A549 (cell line): ENCODE results near the gene OSBPL8. TPM values are rescaled to one million over a fixed set of nuclear protein-coding genes. Genes with fewer than 3 reads are reported as not detected.

Source experiments
- ATAC-seq, 2 experiments: fragments of 200-7000 bp in 1 of 2; fragments of >200 bp in 1 of 2; cut with Nextera tagmentation in 1 of 2; cut with Tn5 transposase in 1 of 2; 3 replicates each; pipeline versions ENCODE4 v1.8.0 to v1.9.1; 2018 to 2020; ENCODE audit warnings: mild to moderate bottlenecking in 1 of 2, moderate library complexity in 1 of 2
- CTCF ChIA-PET: fragments of 300-600 bp; sonication (Branson Sonifier 250); formaldehyde crosslinking; extraction: SDS; loops from one replicate; lab custom pipeline; 2021; ENCODE audit warnings: antibody characterized with exemption, inconsistent platforms; lab: Yijun Ruan, JAX
- POLR2A ChIA-PET: fragments of 350-600 bp; formaldehyde crosslinking; extraction: SDS; loops from one replicate; lab custom pipeline; 2021; ENCODE audit warnings: antibody characterized with exemption, inconsistent platforms; lab: Yijun Ruan, JAX
- DNase-seq, 2 experiments: peaks; one replicate each; pipeline versions ENCODE4 v3.0.0 to v3.0.0-alpha.2; 2011 to 2016; ENCODE audit warnings: low read depth in 1 of 2, low spot score in 1 of 2
- FAIRE-seq: peaks from 2 replicates; lab custom pipeline; 2011; peaks lifted over from hg19 to GRCh38; lab: Jason Lieb, UNC
- H3K27ac ChIP-seq, 2 experiments: fragments of >200 bp; sonication (Bioruptor Twin); formaldehyde crosslinking; 3 replicates each; pipeline ENCODE4 v1.5.1; 2016 to 2017
- H3K4me1 ChIP-seq: fragments of >200 bp; sonication (Bioruptor Twin); formaldehyde crosslinking; 3 replicates; pipeline ENCODE4 v1.6.1; 2016
- H3K4me2 ChIP-seq: fragments of >200 bp; sonication (Bioruptor Twin); formaldehyde crosslinking; 3 replicates; pipeline ENCODE4 v1.6.1; 2016
- H3K4me3 ChIP-seq: fragments of >200 bp; sonication (Bioruptor Twin); formaldehyde crosslinking; 3 replicates; pipeline ENCODE4 v1.5.1; 2016
- H3K9me3 ChIP-seq: fragments of >200 bp; sonication (Bioruptor Twin); formaldehyde crosslinking; 3 replicates; pipeline ENCODE4 v1.6.1; 2016
- BCL3 ChIP-seq: fragments of >200 bp; sonication (Bioruptor Twin); formaldehyde crosslinking; IDR thresholded peaks from 3 replicates; pipeline ENCODE4 v1.6.1; 2016
- BHLHE40 ChIP-seq: IDR thresholded peaks from 2 replicates; pipeline ENCODE4 v1.6.1; 2012; ENCODE audit warnings: low read depth, low read length, inconsistent platforms
- CBX2 ChIP-seq: fragments of 200-600 bp; sonication (generic); IDR thresholded peaks from 2 replicates; pipeline ENCODE4 v1.6.1; 2016; ENCODE audit warnings: low read depth, mild to moderate bottlenecking, borderline replicate concordance
- E2F6 ChIP-seq: IDR thresholded peaks from 2 replicates; pipeline ENCODE4 v1.6.1; 2012; ENCODE audit warnings: low read depth, borderline replicate concordance
- ESRRA ChIP-seq: fragments of 150-350 bp; IDR thresholded peaks from 2 replicates; pipeline ENCODE4 v1.6.1; 2014; ENCODE audit warnings: mild to moderate bottlenecking, low read length, borderline replicate concordance
- FOSB ChIP-seq: fragments of 250-450 bp; sonication (Bioruptor Pico); IDR thresholded peaks from 2 replicates; pipeline ENCODE4 v1.5.0; 2020; ENCODE audit warnings: mild to moderate bottlenecking, moderate library complexity
- GATA3 ChIP-seq: IDR thresholded peaks from 2 replicates; pipeline ENCODE4 v1.6.1; 2012; ENCODE audit warnings: borderline replicate concordance
- HDAC2 ChIP-seq: fragments of 200-600 bp; sonication (generic); IDR thresholded peaks from 2 replicates; pipeline ENCODE4 v1.6.1; 2016
- HOXB13 ChIP-seq: fragments of 250-450 bp; sonication (Bioruptor Pico); IDR thresholded peaks from 2 replicates; pipeline ENCODE4 v1.5.0; 2020; ENCODE audit warnings: low read depth, mild to moderate bottlenecking, moderate library complexity
- JUN ChIP-seq, 2 experiments: fragments of >200 bp; sonication (Bioruptor Twin); formaldehyde crosslinking; IDR thresholded peaks; 2 replicates in 1 of 2; 3 replicates in 1 of 2; pipeline ENCODE4 v1.6.1; 2016 to 2017
- MAFK ChIP-seq: fragments of 450-650 bp; IDR thresholded peaks from 2 replicates; pipeline ENCODE4 v1.6.1; 2014; ENCODE audit not compliant: partially characterized antibody
- NR3C1 ChIP-seq: fragments of >200 bp; sonication (Bioruptor Twin); formaldehyde crosslinking; IDR thresholded peaks from 3 replicates; pipeline ENCODE4 v1.6.1; 2017
- PHF8 ChIP-seq: fragments of 200-600 bp; sonication (generic); IDR thresholded peaks from 2 replicates; pipeline ENCODE4 v1.6.1; 2016; ENCODE audit warnings: low read depth, mild to moderate bottlenecking, antibody characterized with exemption, moderate library complexity, borderline replicate concordance
- RAD21 ChIP-seq, 2 experiments: fragments of >200 bp in 1 of 2; sonication (Bioruptor Twin) in 1 of 2; formaldehyde crosslinking in 1 of 2; IDR thresholded peaks in 1 of 2; conservative IDR thresholded peaks in 1 of 2; 2 replicates in 1 of 2; 3 replicates in 1 of 2; pipeline ENCODE4 v1.6.1; 2012 to 2018; ENCODE audit warnings: inconsistent platforms in 1 of 2
- RCOR1 ChIP-seq: fragments of 150-350 bp; IDR thresholded peaks from 2 replicates; pipeline ENCODE4 v1.6.1; 2014; ENCODE audit warnings: antibody characterized with exemption, low read length, low read depth
- SMC3 ChIP-seq: fragments of >200 bp; sonication (Bioruptor Twin); formaldehyde crosslinking; IDR thresholded peaks from 3 replicates; pipeline ENCODE4 v1.6.1; 2018; ENCODE audit warnings: inconsistent platforms
- SREBF2 ChIP-seq: fragments of 450-650 bp; IDR thresholded peaks from 2 replicates; pipeline ENCODE4 v1.6.1; 2014; ENCODE audit warnings: mild to moderate bottlenecking, moderate library complexity
- TP53 ChIP-seq: fragments of 250-450 bp; sonication (Bioruptor Pico); IDR thresholded peaks from 2 replicates; pipeline ENCODE4 v1.5.0; 2021; ENCODE audit warnings: mild to moderate bottlenecking, moderate library complexity
- ZNF302 ChIP-seq: fragments of 250-450 bp; sonication (Bioruptor Pico); IDR thresholded peaks from 2 replicates; pipeline ENCODE4 v1.9.0; 2021; ENCODE audit warnings: inconsistent platforms, mild to moderate bottlenecking, moderate library complexity
- ZSCAN20 ChIP-seq: fragments of 250-450 bp; sonication (Bioruptor Pico); IDR thresholded peaks from 2 replicates; pipeline ENCODE4 v1.8.0; 2022; ENCODE audit warnings: mild to moderate bottlenecking, moderate library complexity
- WGBS: methylation state at CpG from one replicate; pipeline ENCODE4 v1.1.6; 2017; ENCODE audit errors: missing lambda C conversion rate; 5-methylcytosine and 5-hydroxymethylcytosine counted together
- polyA plus RNA-seq, 4 experiments: library from polyadenylated mRNA; depleted of rRNA in 3 of 4; stranded (reverse); fragments of >200 nt; fragmentation: RNase III in 1 of 4; extraction: RNeasy Plus Mini Kit Qiagen cat#74134 plus additional on column Dnase treatment in 1 of 4; gene quantifications; 2 replicates in 3 of 4; 3 replicates in 1 of 4; pipeline ENCODE4 v1.2.3, GENCODE V29; 2011 to 2017
- TF ChIP-seq, protein P1 (sequence below): fragments of >200 bp; sonication (Bioruptor Twin); formaldehyde crosslinking; IDR thresholded peaks from 2 replicates; pipeline ENCODE4 v1.6.1; 2016
- TF ChIP-seq, protein P2 (sequence below): IDR thresholded peaks from 2 replicates; pipeline ENCODE4 v1.6.1; 2012
- TF ChIP-seq, protein P3 (sequence below): fragments of 150-350 bp; IDR thresholded peaks from 2 replicates; pipeline ENCODE4 v1.6.1; 2014; ENCODE audit warnings: low read depth, mild to moderate bottlenecking, low read length
- TF ChIP-seq, protein P4 (sequence below): fragments of 250-450 bp; sonication (Bioruptor Pico); IDR thresholded peaks from 2 replicates; pipeline ENCODE4 v1.5.0; 2020; ENCODE audit warnings: low read depth, mild to moderate bottlenecking, moderate library complexity

Gene OSBPL8
- polyA plus RNA-seq, 2 of the 4 experiments (the other 2 are of a cell fraction), result 15.4 to 43.2 TPM

DNA sequence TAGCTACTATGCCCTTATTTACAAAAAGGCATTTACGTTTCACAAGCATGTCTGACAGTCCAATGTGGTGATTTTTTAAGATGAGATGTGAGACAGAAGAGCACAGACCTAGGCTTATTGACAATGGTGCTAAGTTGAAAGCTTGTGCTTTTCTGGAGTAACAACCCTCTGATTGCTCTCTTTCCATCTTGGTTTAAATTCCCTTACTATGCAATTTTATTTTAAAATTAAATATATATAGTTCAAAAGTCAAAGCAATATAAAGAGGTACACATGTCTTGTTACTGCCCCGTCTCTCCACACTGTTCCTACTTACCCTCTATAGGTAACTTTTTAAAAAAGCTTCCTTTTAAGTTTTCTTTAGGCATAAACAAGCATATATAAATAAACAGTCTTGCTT is 172.0 kb downstream of the OSBPL8 start:
- Histone ChIP-seq H3K27ac (no peak overlapping the region), H3K4me3 (no peak overlapping the region), H3K4me1 (no peaks in the 10 kb centered on the region), H3K9me3 (no peaks in the 10 kb centered on the region), H3K4me2 (no peak overlapping the region)
- no peak for ATAC-seq
- ChIA-PET POLR2A (no interaction called here), CTCF (interaction anchor here (1.2 to 1.3 kb wide), 2 partner anchors 12 to 69 kb away, joined by 3 read pairs; no protein-coding TSS in a partner anchor)
- 89% methylated on average over 2 of the region's 2 CpGs for WGBS
- no peak for DNase-seq
- no peak for TF ChIP-seq NR3C1
- TF ChIP-seq GATA3, result no peak
- no peak for TF ChIP-seq E2F6
- TF ChIP-seq RAD21 (conservative IDR thresholded peaks at IDR 0.05 in 1 of 2, IDR thresholded peaks at IDR 0.05 in 1 of 2), result no peak
- no peak for TF ChIP-seq ESRRA
- TF ChIP-seq SMC3, result no peak
- peak; percentile 55 for TF ChIP-seq MAFK
- no peak for FAIRE-seq

- Histone ChIP-seq H3K4me1 (no peaks in the 10 kb centered on the region), H3K9me3 (no peaks in the 10 kb centered on the region), H3K4me3 (no peak overlapping the region), H3K27ac (no peak overlapping the region), H3K4me2 (no peak overlapping the region)
- TF ChIP-seq, protein P1, sequence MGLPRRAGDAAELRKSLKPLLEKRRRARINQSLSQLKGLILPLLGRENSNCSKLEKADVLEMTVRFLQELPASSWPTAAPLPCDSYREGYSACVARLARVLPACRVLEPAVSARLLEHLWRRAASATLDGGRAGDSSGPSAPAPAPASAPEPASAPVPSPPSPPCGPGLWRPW, result no peak
- no peak for TF ChIP-seq BCL3
- TF ChIP-seq ZSCAN20 (CRISPR knock-in tag), result no peak
- TF ChIP-seq, protein P2, sequence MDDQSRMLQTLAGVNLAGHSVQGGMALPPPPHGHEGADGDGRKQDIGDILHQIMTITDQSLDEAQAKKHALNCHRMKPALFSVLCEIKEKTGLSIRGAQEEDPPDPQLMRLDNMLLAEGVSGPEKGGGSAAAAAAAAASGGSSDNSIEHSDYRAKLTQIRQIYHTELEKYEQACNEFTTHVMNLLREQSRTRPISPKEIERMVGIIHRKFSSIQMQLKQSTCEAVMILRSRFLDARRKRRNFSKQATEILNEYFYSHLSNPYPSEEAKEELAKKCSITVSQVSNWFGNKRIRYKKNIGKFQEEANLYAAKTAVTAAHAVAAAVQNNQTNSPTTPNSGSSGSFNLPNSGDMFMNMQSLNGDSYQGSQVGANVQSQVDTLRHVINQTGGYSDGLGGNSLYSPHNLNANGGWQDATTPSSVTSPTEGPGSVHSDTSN, result no peak
- no peak for TF ChIP-seq PHF8
- no peak for TF ChIP-seq E2F6
- TF ChIP-seq SREBF2, result no peak
- TF ChIP-seq, protein P3, sequence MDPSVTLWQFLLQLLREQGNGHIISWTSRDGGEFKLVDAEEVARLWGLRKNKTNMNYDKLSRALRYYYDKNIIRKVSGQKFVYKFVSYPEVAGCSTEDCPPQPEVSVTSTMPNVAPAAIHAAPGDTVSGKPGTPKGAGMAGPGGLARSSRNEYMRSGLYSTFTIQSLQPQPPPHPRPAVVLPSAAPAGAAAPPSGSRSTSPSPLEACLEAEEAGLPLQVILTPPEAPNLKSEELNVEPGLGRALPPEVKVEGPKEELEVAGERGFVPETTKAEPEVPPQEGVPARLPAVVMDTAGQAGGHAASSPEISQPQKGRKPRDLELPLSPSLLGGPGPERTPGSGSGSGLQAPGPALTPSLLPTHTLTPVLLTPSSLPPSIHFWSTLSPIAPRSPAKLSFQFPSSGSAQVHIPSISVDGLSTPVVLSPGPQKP, result no peak
- TF ChIP-seq FOSB (CRISPR knock-in tag), result no peak
- TF ChIP-seq ZNF302 (CRISPR knock-in tag), result no peak
- TF ChIP-seq HOXB13 (CRISPR knock-in tag), result no peak
- no peak for TF ChIP-seq CBX2
- TF ChIP-seq, protein P4, sequence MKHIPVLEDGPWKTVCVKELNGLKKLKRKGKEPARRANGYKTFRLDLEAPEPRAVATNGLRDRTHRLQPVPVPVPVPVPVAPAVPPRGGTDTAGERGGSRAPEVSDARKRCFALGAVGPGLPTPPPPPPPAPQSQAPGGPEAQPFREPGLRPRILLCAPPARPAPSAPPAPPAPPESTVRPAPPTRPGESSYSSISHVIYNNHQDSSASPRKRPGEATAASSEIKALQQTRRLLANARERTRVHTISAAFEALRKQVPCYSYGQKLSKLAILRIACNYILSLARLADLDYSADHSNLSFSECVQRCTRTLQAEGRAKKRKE (CRISPR knock-in tag), result no peak
- no peak for TF ChIP-seq JUN (IDR thresholded peaks at IDR 0.05)
- no peak for TF ChIP-seq BHLHE40
- no peak for TF ChIP-seq ESRRA
- no peak for TF ChIP-seq RCOR1
- no peak for TF ChIP-seq TP53 (CRISPR knock-in tag)
- no peak for TF ChIP-seq HDAC2
- CTCF ChIA-PET, result no interaction called here
- ATAC-seq (no peak), DNase-seq (no peak), FAIRE-seq (no peak)
- 83% methylated on average over 2 of the region's 2 CpGs for WGBS
- POLR2A ChIA-PET, result no interaction called here
Measured at GRCh38 chr12:76384560-76384959, 175.0 kb downstream of the OSBPL8 start.
